Right forelimb (tissue), 1 donor: Measurements from ENCODE around the gene CDH13.

Experiments used
- DNase-seq: peaks from one replicate; pipeline ENCODE4 v3.0.0-alpha.2; 2018

Gene CDH13

DNA sequence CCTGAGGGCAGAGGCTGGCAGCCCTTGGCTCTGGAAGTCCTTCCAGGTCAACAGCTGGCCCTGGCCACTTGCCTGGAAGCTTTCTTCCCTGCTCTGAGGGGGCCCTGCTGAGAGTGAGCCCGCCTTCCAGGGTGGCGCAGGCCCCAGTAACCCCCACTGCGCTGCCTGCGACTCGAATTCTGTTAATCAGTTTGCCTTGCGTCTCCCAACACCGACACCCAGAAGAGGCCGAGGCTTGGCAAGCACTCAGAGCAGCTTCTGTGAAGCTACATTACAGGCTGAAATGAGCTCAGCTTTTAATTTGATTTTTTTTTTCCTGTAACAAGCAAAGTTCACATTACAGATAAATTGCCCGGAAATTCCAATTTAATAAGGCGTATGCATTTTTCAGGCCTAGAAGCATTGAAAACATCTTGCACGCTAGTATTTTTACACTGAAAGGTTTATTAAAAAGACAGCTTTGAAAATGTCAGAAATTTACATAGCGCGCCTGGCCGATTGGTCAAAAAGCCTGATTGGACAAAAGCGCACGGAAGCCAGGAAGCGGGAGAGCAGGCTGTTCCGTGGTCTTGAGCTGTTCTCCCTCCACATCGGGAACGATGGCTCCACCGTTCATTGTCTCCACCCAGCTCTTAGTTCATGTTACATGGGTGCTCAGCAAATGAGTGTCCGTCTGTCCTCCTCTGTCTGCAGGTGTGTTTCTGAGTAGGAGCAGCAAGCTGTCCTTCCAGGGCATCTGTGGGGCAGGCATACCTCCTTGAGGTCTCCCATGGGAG, 1115.5 kb downstream of the CDH13 start:
- no peak for DNase-seq

DNA sequence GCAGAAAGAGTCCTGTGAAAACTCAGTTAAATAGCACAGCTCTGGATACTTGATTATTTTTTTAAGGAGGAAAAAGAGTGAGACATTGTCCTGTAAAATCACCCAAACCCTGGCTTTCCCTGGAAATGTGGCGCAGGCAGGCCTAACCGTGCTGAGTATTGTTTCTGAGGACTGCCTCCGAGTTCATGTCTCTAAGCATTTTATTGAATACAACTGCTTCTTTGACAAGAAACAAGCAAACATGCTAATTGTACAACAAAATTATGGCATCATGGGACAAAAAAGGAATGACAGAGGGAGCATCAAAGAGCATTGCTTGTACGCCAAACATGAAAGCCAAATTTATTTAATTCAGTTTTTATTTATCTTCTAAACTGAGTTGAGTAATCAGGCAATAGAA, 1116.5 kb downstream of the CDH13 start:
- DNase-seq: no peak

DNA sequence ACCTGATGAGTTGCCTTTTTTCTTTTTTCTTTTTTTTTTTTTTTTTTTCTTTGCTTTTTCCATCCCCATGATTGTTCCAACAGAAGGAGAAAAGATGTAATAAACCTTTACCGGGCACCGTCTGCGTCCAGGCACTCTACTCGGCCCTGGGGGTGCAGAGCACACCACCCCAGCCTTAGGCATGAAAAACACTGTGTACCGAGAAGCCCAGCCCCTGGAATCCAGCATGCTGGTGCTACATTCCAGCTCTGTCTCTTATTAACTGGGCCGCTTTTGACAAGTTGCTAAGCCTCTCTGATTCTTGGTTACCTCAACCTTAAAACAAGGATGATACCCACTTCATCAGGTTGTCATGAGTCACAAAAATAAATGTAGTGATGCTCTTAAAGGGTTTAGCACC, 1117.0 kb downstream of the CDH13 start:
- DNase-seq: no peak

DNA sequence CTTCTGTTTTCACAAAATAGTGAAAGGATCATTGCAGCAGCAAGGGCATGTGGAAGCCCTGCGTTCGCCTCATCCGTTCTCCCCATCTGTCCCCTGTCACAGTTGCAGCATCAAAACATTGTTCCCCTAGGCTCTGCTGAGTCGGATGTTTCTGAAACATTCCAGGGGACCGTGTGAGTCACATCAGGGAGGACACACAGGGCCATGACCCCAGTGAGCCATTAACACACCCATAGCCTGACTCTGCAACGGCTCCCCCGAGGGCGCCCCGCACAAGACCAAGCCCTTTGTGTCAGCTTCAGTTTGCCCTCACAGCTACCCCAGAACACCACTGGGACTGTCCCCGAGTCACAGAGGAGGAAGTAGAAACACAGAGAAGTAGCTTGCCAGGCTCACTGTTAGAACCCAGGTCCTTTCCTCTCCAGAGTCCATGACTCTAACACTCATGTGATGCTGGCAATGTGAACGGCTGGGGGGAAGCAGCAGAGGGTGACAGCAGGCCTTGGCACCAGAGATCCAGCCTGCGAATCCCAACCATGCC, 1117.7 kb downstream of the CDH13 start:
- DNase-seq: no peak

DNA sequence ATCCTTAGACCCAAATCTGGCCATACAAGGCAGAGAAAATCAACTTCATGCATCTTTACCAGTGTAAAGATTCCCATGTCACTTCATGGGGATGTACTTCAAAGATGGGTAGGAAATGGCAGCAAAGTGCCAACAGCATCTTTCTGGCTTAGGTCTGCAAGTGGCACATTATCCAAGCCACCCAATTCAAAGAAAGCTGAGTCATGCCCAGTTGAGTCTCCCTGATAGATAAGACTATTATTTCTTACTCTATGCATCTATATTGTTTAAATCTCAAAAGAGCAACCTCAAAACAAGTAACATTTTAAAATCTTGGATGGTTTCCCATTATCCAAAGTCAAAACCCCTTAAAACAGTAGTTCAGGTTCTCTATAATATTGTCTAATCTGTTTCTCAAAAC, 1119.8 kb downstream of the CDH13 start:
- DNase-seq: no peak

DNA sequence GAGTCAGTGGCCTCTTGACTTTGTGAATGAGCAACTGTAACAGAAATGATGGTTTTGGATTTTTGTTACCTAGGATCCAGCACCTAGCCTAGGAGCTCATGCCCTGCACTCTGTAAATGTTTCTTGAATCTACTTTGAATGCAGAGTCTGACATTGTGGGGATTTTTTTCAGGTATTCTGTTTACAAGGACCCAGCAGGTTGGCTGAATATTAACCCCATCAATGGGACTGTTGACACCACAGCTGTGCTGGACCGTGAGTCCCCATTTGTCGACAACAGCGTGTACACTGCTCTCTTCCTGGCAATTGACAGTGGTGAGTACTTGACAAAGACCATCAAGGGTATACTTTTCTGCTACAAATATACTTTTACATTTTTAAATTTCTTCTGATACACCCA, 1121.2 kb downstream of the CDH13 start:
- no peak for DNase-seq

DNA sequence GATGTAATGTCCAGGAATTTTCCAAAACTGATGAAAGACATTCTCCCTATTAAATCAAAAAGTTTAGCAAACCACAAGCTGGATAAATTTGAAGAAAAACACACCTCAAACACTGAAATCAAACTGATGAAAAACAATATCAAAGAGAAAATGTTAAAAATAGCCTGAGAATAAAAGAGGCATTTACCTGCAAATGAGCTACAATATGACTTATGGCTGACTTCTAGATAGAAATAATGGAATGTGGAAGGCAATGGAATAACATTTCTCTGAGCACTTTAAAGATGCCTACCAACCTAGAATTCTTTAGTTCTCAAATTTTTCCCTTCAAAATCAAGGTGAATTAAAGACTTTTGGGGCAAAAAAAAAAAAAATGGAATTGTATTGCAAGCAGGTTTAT, 1128.6 kb downstream of the CDH13 start:
- DNase-seq: no peak

DNA sequence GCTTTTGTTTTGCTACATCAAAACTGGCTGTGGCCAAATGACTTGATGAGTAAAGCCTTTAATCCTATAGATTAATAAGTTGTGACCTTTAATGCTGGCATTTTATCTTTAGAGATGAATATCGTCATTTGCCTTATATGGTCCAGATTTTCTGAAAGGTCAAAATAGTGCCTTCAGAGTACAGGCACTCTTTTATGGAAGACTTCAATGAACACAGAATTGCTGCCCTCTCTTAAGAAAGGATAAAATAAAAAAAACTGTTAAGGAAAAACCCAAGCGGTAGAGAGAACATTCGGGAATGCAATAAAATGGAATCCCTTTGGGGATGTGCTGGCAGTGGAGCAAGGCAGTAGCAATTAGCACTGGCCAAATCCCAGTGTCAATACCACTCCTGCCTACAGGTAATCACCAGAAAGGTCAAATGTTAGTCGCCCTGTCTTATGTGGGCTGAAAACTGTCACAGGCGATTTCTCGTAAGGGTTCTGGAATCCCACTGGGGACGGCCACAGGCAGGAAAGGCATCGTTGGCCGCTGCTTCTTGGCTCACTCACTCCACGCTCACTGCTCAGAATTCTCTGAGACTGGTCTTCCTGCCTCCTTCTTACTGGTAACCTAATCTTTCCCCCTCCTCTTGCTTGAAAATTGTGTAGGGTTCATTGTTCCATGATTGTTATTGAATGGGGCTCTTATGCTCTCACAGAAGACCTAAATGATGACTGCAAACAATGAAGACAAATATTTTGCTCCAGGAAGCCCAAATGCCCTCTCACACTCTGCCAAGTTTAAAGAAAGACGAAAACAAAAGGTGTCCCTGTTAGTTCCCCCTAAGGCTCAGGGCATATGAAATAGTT, 1135.6 kb downstream of the CDH13 start:
- no peak for DNase-seq

DNA sequence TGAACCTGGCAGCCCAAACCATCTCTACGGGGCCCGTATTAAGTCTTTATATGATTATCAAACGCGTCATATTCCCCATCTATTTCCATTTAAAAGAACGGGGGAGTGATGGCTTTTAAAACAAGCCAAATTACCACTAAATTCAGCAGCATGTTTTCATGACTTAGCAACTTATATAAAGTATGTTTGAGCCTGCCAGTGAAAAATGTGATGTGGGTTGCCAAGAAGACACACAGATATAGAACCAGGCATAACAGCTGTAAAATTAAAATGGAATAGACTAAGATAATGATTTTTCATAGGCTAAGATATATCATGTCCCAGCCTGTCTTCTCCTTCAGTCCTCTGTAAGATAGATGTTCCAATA, 1136.2 kb downstream of the CDH13 start:
- DNase-seq: no peak

DNA sequence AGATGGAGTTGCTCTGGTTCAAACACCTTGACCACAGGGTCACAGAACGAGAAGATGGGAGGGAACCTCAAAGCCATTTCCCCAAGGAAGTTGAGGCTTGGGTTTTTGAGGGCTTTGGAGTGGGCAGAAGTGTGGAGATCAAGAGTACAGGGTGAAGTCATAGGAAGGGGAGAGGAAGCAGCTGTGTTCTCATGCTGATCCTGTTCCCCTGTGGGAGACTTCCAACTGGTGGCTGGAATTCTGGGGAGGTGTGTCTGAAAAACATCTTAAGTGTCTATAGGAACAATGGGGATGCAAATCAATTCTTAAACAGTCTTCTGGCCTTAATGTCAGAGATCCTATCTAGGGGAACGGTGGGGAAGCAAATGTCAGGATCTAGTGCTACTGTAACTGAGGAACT, 1142.2 kb downstream of the CDH13 start:
- no peak for DNase-seq

DNA sequence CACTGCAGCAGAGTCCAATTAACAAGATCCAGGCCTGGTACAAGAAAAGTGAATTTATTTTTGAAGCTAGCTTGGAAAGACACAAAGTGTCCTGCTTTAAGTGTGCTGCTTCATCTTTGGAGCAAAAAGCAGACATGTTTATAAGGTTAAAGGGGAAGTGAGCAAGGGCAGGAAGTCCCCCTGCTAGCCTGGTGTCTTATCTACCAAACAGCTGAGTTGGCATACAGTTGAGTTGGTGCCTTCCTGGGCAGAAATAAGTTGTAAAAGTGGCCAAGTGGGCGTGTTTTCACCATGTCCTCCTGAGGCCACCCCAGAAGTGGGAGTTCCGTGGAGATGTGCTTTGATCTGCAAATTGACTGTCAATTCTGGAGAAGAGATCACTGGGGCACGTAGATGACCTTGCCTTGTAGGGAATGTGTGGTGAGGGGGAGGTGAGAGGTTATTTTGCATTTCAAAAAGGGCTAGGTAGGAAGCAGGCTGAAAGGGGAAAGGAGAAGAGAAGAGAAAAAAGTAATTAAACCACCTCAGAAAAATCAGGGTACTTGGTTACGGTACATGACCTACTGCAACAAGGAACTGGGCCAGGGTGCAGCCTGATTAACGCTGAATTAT, 1142.7 kb downstream of the CDH13 start:
- no peak for DNase-seq

DNA sequence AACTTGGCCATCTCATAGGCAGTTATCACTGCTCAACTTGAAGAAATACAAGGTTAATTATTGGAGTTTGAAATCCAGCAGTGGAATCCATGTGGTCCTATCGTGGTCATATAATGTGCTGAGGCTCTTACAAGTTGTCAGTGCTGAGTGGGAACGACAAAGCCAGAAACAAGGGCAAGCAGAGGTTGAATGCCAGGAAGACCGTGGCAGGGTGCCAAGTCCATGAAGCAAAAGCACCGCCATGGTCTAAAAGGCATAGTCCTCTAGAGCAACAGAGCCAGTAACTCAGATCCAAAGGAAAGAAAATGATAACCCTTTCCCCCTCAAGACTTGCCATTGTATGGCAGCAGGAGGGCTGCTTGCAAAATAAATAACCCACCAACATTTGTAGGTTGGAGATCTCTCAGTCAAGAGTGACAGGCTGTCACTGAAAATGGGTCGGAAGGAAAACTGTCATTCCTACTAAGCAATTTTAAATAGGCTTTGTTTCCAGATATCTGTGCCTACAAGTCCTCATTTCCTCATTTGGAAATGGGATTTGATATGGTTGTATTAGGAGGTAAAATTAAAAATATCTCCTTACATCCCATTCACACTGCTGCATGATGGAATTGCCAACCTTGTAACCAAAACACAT, 1144.7 kb downstream of the CDH13 start:
- DNase-seq: no peak

DNA sequence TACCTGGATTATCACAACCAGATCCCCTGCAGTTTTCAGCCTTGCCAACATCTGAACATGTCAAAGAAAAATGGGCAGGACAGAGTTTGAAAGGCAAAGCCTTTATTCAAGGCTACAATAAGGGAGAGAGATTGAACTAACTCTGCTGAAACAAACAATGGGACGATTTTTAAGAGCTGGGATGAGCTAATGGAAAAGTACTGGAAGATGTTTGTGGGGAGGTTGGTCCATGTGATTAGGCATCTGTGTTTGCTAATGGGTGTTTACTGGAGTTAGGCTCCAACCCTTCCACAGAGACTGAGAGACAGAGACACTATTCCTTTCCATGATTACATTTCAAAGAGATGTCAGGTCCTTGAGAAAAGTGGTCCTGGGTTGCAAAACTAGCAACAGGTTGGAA, 1146.0 kb downstream of the CDH13 start:
- DNase-seq: no peak

DNA sequence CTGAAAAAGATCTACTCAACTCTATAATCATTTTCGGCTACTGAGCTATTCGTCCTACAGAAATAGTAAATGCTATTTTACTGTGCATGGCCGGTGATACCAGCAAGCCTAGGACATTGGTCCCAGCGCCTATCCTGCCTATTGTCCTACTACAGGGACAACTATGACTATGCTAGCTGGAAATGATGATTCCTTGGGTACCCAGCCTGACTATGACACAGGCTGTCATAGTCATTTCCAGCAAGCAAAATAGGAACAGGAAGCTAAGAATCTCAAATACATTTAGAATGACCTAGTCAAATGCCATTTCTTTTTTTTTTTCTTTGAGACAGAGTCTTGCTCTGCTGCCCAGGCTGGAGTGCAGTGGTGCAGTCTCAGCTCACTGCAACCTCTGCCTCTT, 1147.3 kb downstream of the CDH13 start:
- DNase-seq: no peak

DNA sequence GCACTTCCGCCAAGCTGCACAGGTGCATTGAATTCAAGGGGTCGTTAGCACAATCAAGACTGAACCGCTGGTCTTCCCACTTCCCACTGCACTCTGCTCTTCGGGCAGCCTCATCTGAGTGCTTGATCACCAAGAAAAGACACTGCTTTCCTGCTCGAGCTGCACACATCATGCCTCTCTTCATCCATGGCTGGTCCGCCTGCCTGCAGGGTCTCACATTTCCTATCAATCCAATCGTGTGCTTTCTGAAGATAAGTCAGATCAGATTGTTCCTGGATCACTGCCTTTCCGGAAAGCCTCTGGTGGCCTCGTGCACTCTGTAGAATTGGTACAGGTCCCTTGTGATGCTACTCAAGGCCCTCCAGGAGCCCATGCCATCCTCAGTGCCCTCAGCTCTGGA, 1150.2 kb downstream of the CDH13 start:
- DNase-seq: no peak

DNA sequence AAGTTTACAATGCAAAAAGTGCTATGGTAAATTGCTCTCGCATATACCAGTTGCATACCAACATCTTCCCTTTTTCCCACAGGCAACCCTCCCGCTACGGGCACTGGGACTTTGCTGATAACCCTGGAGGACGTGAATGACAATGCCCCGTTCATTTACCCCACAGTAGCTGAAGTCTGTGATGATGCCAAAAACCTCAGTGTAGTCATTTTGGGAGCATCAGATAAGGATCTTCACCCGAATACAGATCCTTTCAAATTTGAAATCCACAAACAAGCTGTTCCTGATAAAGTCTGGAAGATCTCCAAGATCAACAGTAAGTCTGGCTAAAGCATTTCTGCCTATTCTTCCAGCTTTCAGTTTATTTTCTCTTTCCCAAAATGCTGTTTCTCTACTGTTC, 1153.1 kb downstream of the CDH13 start:
- DNase-seq: no peak

DNA sequence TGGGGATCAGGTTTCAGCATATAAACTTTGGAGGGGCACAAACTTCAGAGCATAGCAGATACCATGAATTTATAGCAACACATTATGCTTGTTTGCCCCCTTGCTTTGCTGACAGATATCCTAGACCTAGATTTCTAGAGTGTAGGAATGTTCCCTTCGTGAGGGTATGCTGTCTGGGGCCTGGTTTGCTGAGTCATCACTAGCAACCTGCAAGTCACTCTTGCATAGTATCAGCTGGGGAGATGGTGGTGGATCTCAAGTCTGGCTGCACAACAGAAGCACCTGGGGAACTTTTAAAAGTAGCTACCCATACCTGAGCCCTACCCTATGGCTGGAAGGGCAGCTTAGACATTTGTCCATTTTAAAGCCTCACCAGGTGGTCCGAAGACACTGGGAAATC, 1158.7 kb downstream of the CDH13 start:
- no peak for DNase-seq

DNA sequence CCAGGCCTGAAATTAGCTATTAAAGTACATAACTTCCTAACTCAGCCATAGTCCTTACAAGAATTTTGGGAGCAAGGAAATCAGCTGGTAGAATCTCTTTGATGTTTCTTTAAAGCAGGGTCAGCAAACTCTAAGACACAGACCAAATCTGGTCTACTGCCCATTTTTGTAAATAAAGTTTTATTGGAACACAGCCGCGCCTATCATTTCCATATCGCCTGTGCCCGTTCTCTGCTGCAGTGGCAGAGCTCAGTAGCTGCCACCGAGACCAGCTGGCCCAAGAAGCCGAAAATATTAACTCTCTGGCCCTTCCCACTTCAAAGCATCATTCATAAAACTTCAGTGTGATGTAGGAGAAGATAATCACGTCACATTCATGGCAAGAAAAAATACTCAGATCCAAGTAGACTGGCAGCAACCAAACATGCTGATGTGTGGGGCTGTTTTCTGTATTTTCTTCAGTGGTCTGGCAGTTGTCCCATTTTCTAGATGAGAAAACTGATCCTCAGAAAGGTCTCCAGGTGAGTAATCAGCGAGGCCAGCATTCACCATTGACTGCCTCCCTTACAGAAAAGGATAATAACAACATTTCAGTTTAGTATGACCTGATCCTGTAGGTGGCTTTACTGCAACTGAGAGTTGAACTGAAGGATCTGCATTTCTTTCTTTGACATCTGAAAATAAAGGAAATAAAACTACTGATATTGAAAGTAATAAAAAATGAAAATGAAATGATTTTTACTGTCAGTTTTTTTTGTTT, 1163.1 kb downstream of the CDH13 start:
- DNase-seq: no peak

DNA sequence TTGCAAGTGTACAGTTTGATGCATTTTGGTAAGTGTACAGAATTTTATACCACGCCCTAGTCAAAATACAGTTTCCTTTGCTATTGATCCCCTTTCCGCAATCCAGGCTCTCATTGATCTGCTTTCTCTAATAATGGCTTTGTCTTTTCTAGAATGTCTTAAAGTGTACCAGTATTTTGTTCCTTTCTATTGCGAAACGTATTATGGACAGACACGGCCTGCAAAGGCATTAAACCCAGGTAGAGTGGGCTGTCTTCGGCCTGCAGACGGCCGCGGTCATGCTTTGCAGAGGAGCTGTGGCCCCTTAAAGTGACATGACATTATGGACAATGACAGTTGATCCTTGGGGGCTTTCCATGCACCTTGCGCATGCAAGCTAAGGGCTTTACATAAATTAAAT, 1165.1 kb downstream of the CDH13 start:
- DNase-seq: no peak

DNA sequence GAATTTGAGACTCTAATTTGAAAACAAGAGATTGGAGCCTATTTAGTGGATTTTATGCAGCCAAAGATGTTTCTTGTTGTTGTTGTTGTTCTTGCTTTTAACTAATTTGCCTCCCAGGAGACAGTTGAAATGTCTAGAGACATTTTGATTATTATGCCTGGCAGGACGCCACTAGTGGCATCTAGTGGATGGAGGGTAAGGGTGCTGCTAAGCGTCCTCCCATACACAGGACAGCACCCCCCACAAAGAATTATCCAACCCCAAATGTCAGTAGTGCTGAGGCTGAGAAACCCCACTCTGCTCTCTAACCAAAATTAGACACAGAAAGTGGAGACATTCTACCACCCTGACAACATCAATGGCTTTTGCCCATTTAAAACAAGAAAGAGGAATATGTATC, 1165.6 kb downstream of the CDH13 start:
- no peak for DNase-seq

DNA sequence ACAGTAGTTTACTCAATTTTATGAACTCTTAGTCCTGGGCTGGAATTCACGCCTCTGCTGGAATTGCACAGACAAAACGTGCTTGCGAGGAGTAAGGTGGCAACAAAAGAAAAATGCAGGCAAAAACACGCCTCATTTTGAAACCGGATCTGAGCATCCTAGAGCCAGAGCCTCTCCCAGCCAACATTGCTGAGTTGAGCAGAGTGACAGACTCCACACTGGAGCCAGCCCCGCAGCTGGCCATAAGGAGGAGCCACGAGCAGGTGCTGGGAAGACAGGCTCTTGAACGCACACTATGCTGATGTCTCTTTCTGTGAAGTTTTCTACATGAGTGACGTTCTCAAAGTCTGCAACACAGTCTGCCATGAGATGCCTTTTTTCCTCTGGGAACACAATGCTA, 1166.4 kb downstream of the CDH13 start:
- no peak for DNase-seq

DNA sequence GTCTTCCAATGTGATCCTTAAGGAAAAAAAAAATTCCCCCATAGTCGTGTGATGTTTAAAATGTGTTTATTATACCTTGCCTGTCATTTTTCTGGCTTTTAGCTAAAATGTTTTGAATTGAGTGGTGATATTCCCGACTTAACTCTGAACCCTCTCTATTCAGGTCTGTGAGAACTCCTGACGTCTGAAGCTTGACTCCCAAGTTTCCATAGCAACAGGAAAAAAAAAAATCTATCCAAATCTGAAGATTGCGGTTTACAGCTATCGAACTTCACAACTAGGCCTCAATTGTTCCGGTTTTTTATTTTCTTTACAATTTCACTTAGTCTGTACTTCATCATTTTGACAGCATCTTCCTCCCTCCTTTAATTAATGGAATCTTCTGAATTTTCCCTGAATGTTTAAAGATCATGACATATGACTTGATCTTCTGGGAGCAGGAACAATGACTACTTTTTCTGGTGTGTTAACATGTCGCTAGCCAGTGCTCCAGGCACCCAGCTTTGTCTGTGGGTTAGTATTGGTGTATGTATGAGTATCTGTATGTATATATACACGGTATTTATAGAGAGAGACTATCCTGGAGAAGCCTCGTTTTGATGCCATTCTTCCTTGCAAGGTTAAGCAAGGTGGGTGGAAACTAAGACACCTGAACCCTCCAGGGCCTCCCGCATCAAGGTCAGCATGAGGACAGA, 1168.2 kb downstream of the CDH13 start:
- no peak for DNase-seq
